WTC11 (cell line): Measurements from ENCODE around the gene C9orf153. TPM values are rescaled to one million over a fixed set of nuclear protein-coding genes. Genes with fewer than 3 reads are reported as not detected.

Experiments used
- ATAC-seq: fragments of 200-7000 bp; cut with Tn5 transposase; 2 replicates; pipeline ENCODE4 v1.10.0; 2021; ENCODE audit warnings: mild to moderate bottlenecking, moderate library complexity
- CTCF ChIA-PET: fragments of 300-600 bp; sonication (Branson Sonifier 250); formaldehyde crosslinking; loops from one replicate; lab custom pipeline; 2021; ENCODE audit warnings: antibody characterized with exemption; lab: Charles Lee
- POLR2A ChIA-PET: fragments of 350-600 bp; sonication (Branson Sonifier 250); formaldehyde crosslinking; loops from one replicate; lab custom pipeline; 2021; ENCODE audit warnings: antibody characterized with exemption; lab: Charles Lee
- DNase-seq: peaks from one replicate; pipeline ENCODE4 v3.0.0; 2021; ENCODE audit warnings: low spot score
- H3K27ac Mint-ChIP-seq: 2 replicates; pipeline ENCODE4 v1.8.0; 2021; ENCODE audit warnings: mixed read lengths
- H3K27me3 Mint-ChIP-seq: 2 replicates; pipeline ENCODE4 v1.8.0; 2021; ENCODE audit warnings: low read depth, mild to moderate bottlenecking, moderate library complexity, mixed read lengths
- H3K36me3 Mint-ChIP-seq: 2 replicates; pipeline ENCODE4 v1.8.0; 2021; ENCODE audit warnings: mixed read lengths
- H3K4me1 Mint-ChIP-seq: 2 replicates; pipeline ENCODE4 v1.8.0; 2022; ENCODE audit warnings: mixed read lengths
- H3K4me3 Mint-ChIP-seq: 2 replicates; pipeline ENCODE4 v1.8.0; 2021; ENCODE audit warnings: mild to moderate bottlenecking, moderate library complexity, mixed read lengths
- H3K9me3 Mint-ChIP-seq: 2 replicates; pipeline ENCODE4 v1.8.0; 2021; ENCODE audit warnings: mixed read lengths
- CDX4 ChIP-seq: fragments of 250-450 bp; sonication (Bioruptor Pico); IDR thresholded peaks from 2 replicates; pipeline ENCODE4 v1.9.0; 2021; ENCODE audit warnings: moderate library complexity, mild to moderate bottlenecking, inconsistent platforms, borderline replicate concordance
- FOXK1 ChIP-seq: sonication (generic); formaldehyde crosslinking; IDR thresholded peaks from 2 replicates; pipeline ENCODE4 v1.8.0; 2022; ENCODE audit warnings: mild to moderate bottlenecking, moderate library complexity, missing genetic modification reagents
- FOXP1 ChIP-seq: sonication (generic); formaldehyde crosslinking; IDR thresholded peaks from 2 replicates; pipeline ENCODE4 v1.8.0; 2022; ENCODE audit warnings: missing genetic modification reagents, mild to moderate bottlenecking, moderate library complexity, borderline replicate concordance
- GRHL2 ChIP-seq: fragments of 250-450 bp; sonication (Bioruptor Pico); IDR thresholded peaks from 2 replicates; pipeline ENCODE4 v1.8.0; 2022; ENCODE audit warnings: mild to moderate bottlenecking, moderate library complexity; ENCODE audit not compliant: insufficient replicate concordance, severe bottlenecking
- KAT7 ChIP-seq: sonication (generic); formaldehyde crosslinking; IDR thresholded peaks from 2 replicates; pipeline ENCODE4 v1.8.1; 2023; ENCODE audit warnings: missing genetic modification reagents, mild to moderate bottlenecking, borderline replicate concordance
- NR2C2 ChIP-seq: sonication (generic); formaldehyde crosslinking; IDR thresholded peaks from 2 replicates; pipeline ENCODE4 v1.8.0; 2022; ENCODE audit warnings: mild to moderate bottlenecking, missing genetic modification reagents
- NR3C1 ChIP-seq: sonication (generic); formaldehyde crosslinking; conservative IDR thresholded peaks from 2 replicates; pipeline ENCODE4 v1.8.1; 2023; ENCODE audit warnings: low read depth, mild to moderate bottlenecking, missing genetic modification reagents
- SOX15 ChIP-seq: fragments of 250-450 bp; sonication (Bioruptor Pico); IDR thresholded peaks from 2 replicates; pipeline ENCODE4 v1.9.0; 2021; ENCODE audit warnings: mild to moderate bottlenecking
- SP1 ChIP-seq: sonication (generic); formaldehyde crosslinking; conservative IDR thresholded peaks from 2 replicates; pipeline ENCODE4 v1.8.1; 2022; ENCODE audit warnings: missing genetic modification reagents
- TCF7 ChIP-seq: sonication (generic); formaldehyde crosslinking; IDR thresholded peaks from 2 replicates; pipeline ENCODE4 v1.8.0; 2022; ENCODE audit warnings: mild to moderate bottlenecking, low read depth, missing genetic modification reagents, moderate library complexity
- TEAD1 ChIP-seq: sonication (generic); formaldehyde crosslinking; IDR thresholded peaks from 2 replicates; pipeline ENCODE4 v1.8.0; 2022; ENCODE audit warnings: mild to moderate bottlenecking, missing genetic modification reagents
- TEAD4 ChIP-seq: sonication (generic); formaldehyde crosslinking; IDR thresholded peaks from 2 replicates; pipeline ENCODE4 v1.8.0; 2022; ENCODE audit warnings: mild to moderate bottlenecking, missing genetic modification reagents
- total RNA-seq: library from RNA; stranded (reverse); gene quantifications from 3 replicates; pipeline ENCODE4 v1.2.3, GENCODE V29; 2021
- TF ChIP-seq, protein P1 (sequence below): sonication (generic); formaldehyde crosslinking; IDR thresholded peaks from 2 replicates; pipeline ENCODE4 v1.8.0; 2023; ENCODE audit warnings: mild to moderate bottlenecking, missing genetic modification reagents
- TF ChIP-seq, protein P2 (sequence below): sonication (generic); formaldehyde crosslinking; IDR thresholded peaks from 2 replicates; pipeline ENCODE4 v1.8.1; 2022; ENCODE audit warnings: missing genetic modification reagents, borderline replicate concordance
- TF ChIP-seq, protein P3 (sequence below): sonication (generic); formaldehyde crosslinking; IDR thresholded peaks from 2 replicates; pipeline ENCODE4 v1.8.1; 2023; ENCODE audit warnings: mild to moderate bottlenecking, missing genetic modification reagents, moderate library complexity

C9orf153 gene
- total RNA-seq, 1 experiment from 2014 or later: not detected

DNA sequence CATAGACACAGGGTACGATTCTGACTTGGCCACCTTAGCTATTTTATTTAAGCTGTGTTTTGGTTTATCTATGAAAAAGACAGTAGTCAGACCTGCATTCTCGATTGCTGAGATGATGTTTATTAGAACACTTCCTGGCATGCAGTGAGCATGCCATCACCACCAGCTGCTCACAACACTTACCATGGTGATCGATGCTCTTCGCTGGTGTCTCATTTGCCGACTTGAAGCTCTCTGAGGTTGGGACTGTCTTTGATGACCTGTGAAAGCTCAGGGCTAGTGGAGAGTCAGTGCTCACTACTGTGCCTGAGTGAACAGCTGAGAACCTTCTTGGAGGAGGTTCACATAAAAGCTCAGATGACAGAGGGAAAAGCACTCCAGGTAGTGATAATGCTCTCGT, 4.4 kb upstream of the C9orf153 start:
- DNase-seq (no peak), ATAC-seq (no peak)
- Mint-ChIP-seq H3K27ac (no peak overlapping the region), H3K9me3 (no peaks in the 10 kb centered on the region), H3K36me3 (peaks cover 35% of the 10 kb centered on the region), H3K4me1 (0 out of 2 replicates have a peak, but pooled peaks cover 4% of the 10 kb centered on the region), H3K27me3 (no peaks in the 10 kb centered on the region), H3K4me3 (no peak overlapping the region)
- no peak for TF ChIP-seq KAT7 (CRISPR knock-in tag)
- no peak for TF ChIP-seq NR3C1
- no peak for TF ChIP-seq FOXK1 (CRISPR knock-in tag)
- TF ChIP-seq NR2C2 (CRISPR knock-in tag): no peak
- TF ChIP-seq, protein P1, sequence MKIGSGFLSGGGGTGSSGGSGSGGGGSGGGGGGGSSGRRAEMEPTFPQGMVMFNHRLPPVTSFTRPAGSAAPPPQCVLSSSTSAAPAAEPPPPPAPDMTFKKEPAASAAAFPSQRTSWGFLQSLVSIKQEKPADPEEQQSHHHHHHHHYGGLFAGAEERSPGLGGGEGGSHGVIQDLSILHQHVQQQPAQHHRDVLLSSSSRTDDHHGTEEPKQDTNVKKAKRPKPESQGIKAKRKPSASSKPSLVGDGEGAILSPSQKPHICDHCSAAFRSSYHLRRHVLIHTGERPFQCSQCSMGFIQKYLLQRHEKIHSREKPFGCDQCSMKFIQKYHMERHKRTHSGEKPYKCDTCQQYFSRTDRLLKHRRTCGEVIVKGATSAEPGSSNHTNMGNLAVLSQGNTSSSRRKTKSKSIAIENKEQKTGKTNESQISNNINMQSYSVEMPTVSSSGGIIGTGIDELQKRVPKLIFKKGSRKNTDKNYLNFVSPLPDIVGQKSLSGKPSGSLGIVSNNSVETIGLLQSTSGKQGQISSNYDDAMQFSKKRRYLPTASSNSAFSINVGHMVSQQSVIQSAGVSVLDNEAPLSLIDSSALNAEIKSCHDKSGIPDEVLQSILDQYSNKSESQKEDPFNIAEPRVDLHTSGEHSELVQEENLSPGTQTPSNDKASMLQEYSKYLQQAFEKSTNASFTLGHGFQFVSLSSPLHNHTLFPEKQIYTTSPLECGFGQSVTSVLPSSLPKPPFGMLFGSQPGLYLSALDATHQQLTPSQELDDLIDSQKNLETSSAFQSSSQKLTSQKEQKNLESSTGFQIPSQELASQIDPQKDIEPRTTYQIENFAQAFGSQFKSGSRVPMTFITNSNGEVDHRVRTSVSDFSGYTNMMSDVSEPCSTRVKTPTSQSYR (CRISPR knock-in tag): no peak
- no peak for TF ChIP-seq TEAD1 (CRISPR knock-in tag)
- TF ChIP-seq GRHL2 (CRISPR knock-in tag): no peak
- TF ChIP-seq TCF7: no peak
- TF ChIP-seq, protein P2, sequence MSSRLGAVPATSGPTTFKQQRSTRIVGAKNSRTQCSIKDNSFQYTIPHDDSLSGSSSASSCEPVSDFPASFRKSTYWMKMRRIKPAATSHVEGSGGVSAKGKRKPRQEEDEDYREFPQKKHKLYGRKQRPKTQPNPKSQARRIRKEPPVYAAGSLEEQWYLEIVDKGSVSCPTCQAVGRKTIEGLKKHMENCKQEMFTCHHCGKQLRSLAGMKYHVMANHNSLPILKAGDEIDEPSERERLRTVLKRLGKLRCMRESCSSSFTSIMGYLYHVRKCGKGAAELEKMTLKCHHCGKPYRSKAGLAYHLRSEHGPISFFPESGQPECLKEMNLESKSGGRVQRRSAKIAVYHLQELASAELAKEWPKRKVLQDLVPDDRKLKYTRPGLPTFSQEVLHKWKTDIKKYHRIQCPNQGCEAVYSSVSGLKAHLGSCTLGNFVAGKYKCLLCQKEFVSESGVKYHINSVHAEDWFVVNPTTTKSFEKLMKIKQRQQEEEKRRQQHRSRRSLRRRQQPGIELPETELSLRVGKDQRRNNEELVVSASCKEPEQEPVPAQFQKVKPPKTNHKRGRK (CRISPR knock-in tag): no peak
- no peak for TF ChIP-seq TEAD4
- TF ChIP-seq, protein P3, sequence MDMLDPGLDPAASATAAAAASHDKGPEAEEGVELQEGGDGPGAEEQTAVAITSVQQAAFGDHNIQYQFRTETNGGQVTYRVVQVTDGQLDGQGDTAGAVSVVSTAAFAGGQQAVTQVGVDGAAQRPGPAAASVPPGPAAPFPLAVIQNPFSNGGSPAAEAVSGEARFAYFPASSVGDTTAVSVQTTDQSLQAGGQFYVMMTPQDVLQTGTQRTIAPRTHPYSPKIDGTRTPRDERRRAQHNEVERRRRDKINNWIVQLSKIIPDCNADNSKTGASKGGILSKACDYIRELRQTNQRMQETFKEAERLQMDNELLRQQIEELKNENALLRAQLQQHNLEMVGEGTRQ: no peak
- no peak for TF ChIP-seq CDX4 (CRISPR knock-in tag)
- CTCF ChIA-PET: no interaction called here
- POLR2A ChIA-PET: no interaction called here

DNA sequence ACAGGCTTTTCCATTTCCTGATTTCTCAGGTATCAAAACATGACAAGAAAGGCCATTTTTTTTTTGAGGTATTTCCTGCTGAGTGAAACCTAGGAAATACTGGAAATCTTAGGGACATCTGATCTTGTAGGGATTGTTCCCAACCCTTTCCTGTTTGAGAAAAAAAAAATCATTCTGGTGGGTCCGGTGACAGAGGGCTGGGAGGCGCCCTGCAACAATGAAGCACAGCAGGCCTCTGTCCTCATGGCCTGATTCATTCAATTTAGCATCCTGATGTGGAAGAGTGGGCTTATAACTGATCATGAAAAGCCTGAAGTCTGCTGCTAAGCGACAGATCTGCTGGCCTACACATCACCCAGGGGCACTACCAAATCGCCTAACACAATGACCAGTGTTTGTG, 3.0 kb upstream of the C9orf153 start:
- DNase-seq: no peak
- Mint-ChIP-seq H3K27ac (no peak overlapping the region), H3K36me3 (peaks cover 30% of the 10 kb centered on the region), H3K27me3 (no peaks in the 10 kb centered on the region), H3K9me3 (no peaks in the 10 kb centered on the region), H3K4me1 (0 out of 2 replicates have a peak, but pooled peaks cover 4% of the 10 kb centered on the region), H3K4me3 (no peak overlapping the region)
- no peak; the same call in 1 of the 2 replicates for ATAC-seq
- CTCF ChIA-PET: interaction anchor here (1.7 to 2.6 kb wide), 2 partner anchors 16 to 60 kb away, joined by 4 to 12 read pairs; no protein-coding TSS in a partner anchor
- no peak for TF ChIP-seq FOXP1 (CRISPR knock-in tag)
- POLR2A ChIA-PET: interaction anchor here (1.2 kb wide), 1 partner anchor 20 kb away, joined by 3 read pairs; the partner anchor contains the start of gene ISCA1

GRCh38 chr9:86257391-86257790, 2.1 kb downstream of the C9orf153 start:
- H3K4me3 Mint-ChIP-seq: no peak overlapping the region
- no peak for ATAC-seq
- TF ChIP-seq SOX15 (CRISPR knock-in tag): no peak
- TF ChIP-seq SP1: no peak
- H3K27ac Mint-ChIP-seq: no peak overlapping the region
- DNase-seq: no peak
- CTCF ChIA-PET: interaction anchor here (0.8 to 3.7 kb wide), 4 partner anchors 10 to 55 kb away, joined by 3 to 24 read pairs (median 3); no protein-coding TSS in a partner anchor
- peaks cover 22% of the 10 kb centered on the region for H3K9me3 Mint-ChIP-seq
- H3K4me1 Mint-ChIP-seq: no peaks in the 10 kb centered on the region; the same call in 1 of the 2 replicates
- peaks cover 18% of the 10 kb centered on the region for H3K36me3 Mint-ChIP-seq
- POLR2A ChIA-PET: no interaction called here
- H3K27me3 Mint-ChIP-seq: no peaks in the 10 kb centered on the region
